Thyroid gland (tissue), 4 donors: ENCODE data around the gene VPS26C. TPM values are rescaled to one million over a fixed set of nuclear protein-coding genes. Genes with fewer than 3 reads are reported as not detected.

Source experiments
- DNase-seq, 2 donors: peaks; one replicate each; pipeline ENCODE4 v3.0.0-alpha.2; 2019
- H3K27ac ChIP-seq, 3 donors: fragments of 200-600 bp; sonication (generic); 1 replicate in 2 of 3; 2 replicates in 1 of 3; pipeline ENCODE4 v1.5.1; 2016 to 2019; ENCODE audit warnings: mild to moderate bottlenecking in 1 of 3, moderate library complexity in 1 of 3
- H3K27me3 ChIP-seq: fragments of 200-600 bp; sonication (generic); one replicate; pipeline ENCODE4 v1.5.1; 2019
- H3K36me3 ChIP-seq, 2 donors: fragments of 200-600 bp; sonication (generic); one replicate each; pipeline ENCODE4 v1.5.1; 2016 to 2019
- H3K4me1 ChIP-seq, 2 donors: fragments of 200-600 bp; sonication (generic); one replicate each; pipeline ENCODE4 v1.5.1; 2017 to 2019
- H3K4me3 ChIP-seq, 3 donors: fragments of 200-600 bp; sonication (generic); replicated peaks in 1 of 3; 1 replicate in 2 of 3; 2 replicates in 1 of 3; pipeline ENCODE4 v1.5.1; 2016; ENCODE audit warnings: mild to moderate bottlenecking in 1 of 3
- H3K9me3 ChIP-seq: fragments of 200-600 bp; sonication (generic); one replicate; pipeline ENCODE4 v1.5.1; 2017
- CTCF ChIP-seq, 6 experiments: fragments of 200-600 bp in 3 of 6; fragments of 450-650 bp in 3 of 6; sonication (generic) in 3 of 6; IDR thresholded peaks; one replicate each; pipeline ENCODE4 v1.5.1; 2016 to 2019; ENCODE audit warnings: antibody characterized with exemption in 6 of 6, mild to moderate bottlenecking in 2 of 6, inconsistent platforms in 1 of 6, moderate library complexity in 1 of 6
- POLR2A ChIP-seq, 2 donors: fragments of 450-650 bp; IDR thresholded peaks; one replicate each; pipeline ENCODE4 v1.6.1; 2017; ENCODE audit warnings: antibody characterized with exemption in 2 of 2, mild to moderate bottlenecking in 2 of 2, moderate library complexity in 1 of 2
- WGBS, 2 donors: methylation state at CpG; one replicate each; pipeline ENCODE4 v1.1.5; 2017; 5-methylcytosine and 5-hydroxymethylcytosine counted together
- intact Hi-C: fragments of 100-400 bp; cut with DNase I; formaldehyde crosslinking; loops from one replicate; pipeline ENCODE4 v1.15.1; 2023
- total RNA-seq, 4 donors: library from RNA; depleted of rRNA; stranded (reverse); fragments of >200 nt; gene quantifications; one replicate each; pipeline ENCODE4 v1.2.3, GENCODE V29; 2016

VPS26C gene
- total RNA-seq, 4 donors from 2014 or later = 44.8 to 76.2 (median 62.0) TPM

- Histone ChIP-seq H3K36me3 (peaks cover 25 to 36% of the 10 kb centered on the region in 2 donors), H3K4me3 (no peak overlapping the region), H3K4me1 (peaks cover 5 to 8% of the 10 kb centered on the region in 2 donors), H3K27me3 (no peaks in the 10 kb centered on the region), H3K27ac (no peak overlapping the region), H3K9me3 (no peaks in the 10 kb centered on the region)
- WGBS, 2 donors = 87 to 90% methylated on average over 14 of the region's 14 CpGs
- TF ChIP-seq POLR2A (IDR thresholded peaks at IDR 0.05) (no peak), CTCF (IDR thresholded peaks at IDR 0.05) (no peak)
- no peak for DNase-seq
- intact Hi-C loops = no loop called here
These were observed 64.7 kb downstream of the VPS26C start for GRCh38 chr21:37202221-37203110.

GRCh38 chr21:37200641-37201480 lies 66.3 kb downstream of the VPS26C start:
- H3K27ac ChIP-seq = no peak overlapping the region

GRCh38 chr21:37199057-37199924 lies 67.8 kb downstream of the VPS26C start:
- TF ChIP-seq CTCF (IDR thresholded peaks at IDR 0.05) = no peak
- TF ChIP-seq POLR2A (IDR thresholded peaks at IDR 0.05) = no peak
- H3K27me3 ChIP-seq = no peaks in the 10 kb centered on the region
- H3K9me3 ChIP-seq = no peaks in the 10 kb centered on the region
- no peak overlapping the region for H3K4me3 ChIP-seq
- intact Hi-C loops = no loop called here
- WGBS, 2 donors = 92 to 95% methylated on average over 10 to 11 of the region's 11 CpGs
- no peak for DNase-seq
- no peak overlapping the region for H3K27ac ChIP-seq
- H3K4me1 ChIP-seq = no peaks in the 10 kb centered on the region
- H3K36me3 ChIP-seq = peaks cover 27 to 44% of the 10 kb centered on the region in 2 donors

More at GRCh38 chr21:37200641-37201480, 66.3 kb downstream of the VPS26C start:
- TF ChIP-seq POLR2A (IDR thresholded peaks at IDR 0.05) (no peak), CTCF (IDR thresholded peaks at IDR 0.05) (no peak)
- Histone ChIP-seq H3K4me3 (no peak overlapping the region), H3K36me3 (peaks cover 27 to 37% of the 10 kb centered on the region in 2 donors), H3K4me1 (no peaks in the 10 kb centered on the region), H3K27me3 (no peaks in the 10 kb centered on the region), H3K9me3 (no peaks in the 10 kb centered on the region)
- WGBS, 2 donors = 94 to 96% methylated on average over 8 to 16 of the region's 16 CpGs
- DNase-seq = no peak
- intact Hi-C loops = no loop called here

- 94 to 95% methylated on average over 4 of the region's 4 CpGs for WGBS, 2 donors
- H3K9me3 ChIP-seq = no peaks in the 10 kb centered on the region
- H3K4me3 ChIP-seq = no peak overlapping the region
- intact Hi-C loops = no loop called here
- no peak overlapping the region for H3K27ac ChIP-seq
- peaks cover 23 to 45% of the 10 kb centered on the region in 2 donors for H3K36me3 ChIP-seq
- TF ChIP-seq CTCF (IDR thresholded peaks at IDR 0.05) (no peak), POLR2A (IDR thresholded peaks at IDR 0.05) (no peak)
- no peaks in the 10 kb centered on the region for H3K27me3 ChIP-seq
- no peaks in the 10 kb centered on the region for H3K4me1 ChIP-seq
- no peak for DNase-seq
These were observed 69.4 kb downstream of the VPS26C start for GRCh38 chr21:37197746-37198145.
